ENCODE measurements around the gene KLF7. TPM values are rescaled to one million over a fixed set of nuclear protein-coding genes. Genes with fewer than 3 reads are reported as not detected.

KLF7 gene
- polyA plus RNA-seq, 3 donors, result 9.4 to 40.7 (median 10.3) TPM

GRCh38 chr2:207110310-207110709 lies 55.4 kb downstream of the KLF7 start:
- Mint-ChIP-seq H3K9me3 (no peaks in the 10 kb centered on the region), H3K27me3 (ENCODE audit: low read depth in 3 of 3) (peaks cover 0 to 1% (median 1%) of the 10 kb centered on the region in 3 donors), H3K27ac (peak overlapping the region in 3 of 7 donors; percentile 17 to 65 (median 38)), H3K4me3 (no peak overlapping the region), H3K4me1 (peaks cover 24% of the 10 kb centered on the region), H3K36me3 (peaks cover 64 to 65% of the 10 kb centered on the region in 2 donors)
- DNase-seq, result no peak
- H4K20me1 ChIP-seq (ENCODE audit: insufficient read depth, low read length), result peaks cover 95% of the 10 kb centered on the region
- H3K36me3 ChIP-seq (replicated peaks in 1 of 2; ENCODE audit: control insufficient read depth in 1 of 2, insufficient read depth in 2 of 2, low read length in 2 of 2), result peaks cover 14 to 87% of the 10 kb centered on the region in 2 donors
- no peak overlapping the region for H3K4me2 ChIP-seq (replicated peaks; ENCODE audit: extremely low read depth, low read length, poor library complexity, severe bottlenecking)
- H3K79me2 ChIP-seq (ENCODE audit: insufficient read depth, low read length), result peaks cover 39% of the 10 kb centered on the region
- 43% methylated on average over 2 of the region's 7 CpGs for WGBS (ENCODE audit: insufficient coverage)
- H3K9ac ChIP-seq (ENCODE audit: insufficient read depth, low read length, poor library complexity, severe bottlenecking), result no peak overlapping the region
- intact Hi-C loops (cut with micrococcal nuclease), result no loop called here
- H3K27me3 ChIP-seq (ENCODE audit: control insufficient read depth in 2 of 2, insufficient read depth in 2 of 2, low read length in 2 of 2), result no peaks in the 10 kb centered on the region
- no peaks in the 10 kb centered on the region for H3K9me3 ChIP-seq (replicated peaks in 1 of 2; ENCODE audit: control insufficient read depth in 1 of 2, insufficient read depth in 1 of 2, low read length in 2 of 2)
- H3K27ac ChIP-seq (ENCODE audit: low read depth in 1 of 2, low read length in 2 of 2), result peak overlapping the region in 1 of 2 donors; percentile 49
- H3K4me3 ChIP-seq (replicated peaks in 1 of 3; ENCODE audit: low read depth in 2 of 3, low read length in 3 of 3), result no peak overlapping the region
- peaks cover 16 to 24% of the 10 kb centered on the region in 2 donors for H3K4me1 ChIP-seq (ENCODE audit: control insufficient read depth in 1 of 2, insufficient read depth in 2 of 2, low read length in 2 of 2)
- TF ChIP-seq, protein P1, sequence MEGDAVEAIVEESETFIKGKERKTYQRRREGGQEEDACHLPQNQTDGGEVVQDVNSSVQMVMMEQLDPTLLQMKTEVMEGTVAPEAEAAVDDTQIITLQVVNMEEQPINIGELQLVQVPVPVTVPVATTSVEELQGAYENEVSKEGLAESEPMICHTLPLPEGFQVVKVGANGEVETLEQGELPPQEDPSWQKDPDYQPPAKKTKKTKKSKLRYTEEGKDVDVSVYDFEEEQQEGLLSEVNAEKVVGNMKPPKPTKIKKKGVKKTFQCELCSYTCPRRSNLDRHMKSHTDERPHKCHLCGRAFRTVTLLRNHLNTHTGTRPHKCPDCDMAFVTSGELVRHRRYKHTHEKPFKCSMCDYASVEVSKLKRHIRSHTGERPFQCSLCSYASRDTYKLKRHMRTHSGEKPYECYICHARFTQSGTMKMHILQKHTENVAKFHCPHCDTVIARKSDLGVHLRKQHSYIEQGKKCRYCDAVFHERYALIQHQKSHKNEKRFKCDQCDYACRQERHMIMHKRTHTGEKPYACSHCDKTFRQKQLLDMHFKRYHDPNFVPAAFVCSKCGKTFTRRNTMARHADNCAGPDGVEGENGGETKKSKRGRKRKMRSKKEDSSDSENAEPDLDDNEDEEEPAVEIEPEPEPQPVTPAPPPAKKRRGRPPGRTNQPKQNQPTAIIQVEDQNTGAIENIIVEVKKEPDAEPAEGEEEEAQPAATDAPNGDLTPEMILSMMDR (IDR thresholded peaks at IDR 0.05), result no peak
- H2AFZ ChIP-seq (ENCODE audit: insufficient read depth, low read depth, low read length, poor library complexity, severe bottlenecking), result no peak overlapping the region

DNA sequence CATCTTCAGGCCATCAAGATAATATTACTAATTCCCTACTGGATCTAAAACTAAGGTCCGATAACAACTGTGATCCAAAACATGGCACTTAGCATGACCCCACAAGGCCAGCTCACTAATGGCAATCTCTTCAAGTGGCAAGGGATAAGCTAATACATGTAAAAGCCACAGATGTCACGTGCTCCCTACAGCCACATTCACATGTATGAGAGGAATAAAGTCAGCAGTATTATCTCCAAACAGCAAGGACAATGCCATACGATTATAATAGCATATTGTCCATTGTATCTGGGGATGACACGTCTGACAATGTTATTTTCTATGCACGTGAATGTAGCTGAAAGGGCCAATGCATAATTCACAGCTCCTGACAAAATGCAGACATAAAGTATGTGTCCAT lies 56.0 kb downstream of the KLF7 start:
- H3K9ac ChIP-seq (ENCODE audit: insufficient read depth, low read length, poor library complexity, severe bottlenecking), result no peak overlapping the region
- H3K27me3 ChIP-seq (ENCODE audit: control insufficient read depth in 2 of 2, insufficient read depth in 2 of 2, low read length in 2 of 2), result no peaks in the 10 kb centered on the region
- peaks cover 24% of the 10 kb centered on the region for H3K4me1 Mint-ChIP-seq
- no peak overlapping the region for H3K27ac ChIP-seq (ENCODE audit: low read depth in 1 of 2, low read length in 2 of 2)
- H3K27me3 Mint-ChIP-seq (ENCODE audit: low read depth in 3 of 3), result peaks cover 0 to 1% (median 1%) of the 10 kb centered on the region in 3 donors
- no peak overlapping the region for H3K27ac Mint-ChIP-seq
- H3K36me3 Mint-ChIP-seq, result peaks cover 62 to 65% of the 10 kb centered on the region in 2 donors
- H4K20me1 ChIP-seq (ENCODE audit: insufficient read depth, low read length), result peaks cover 95% of the 10 kb centered on the region
- TF ChIP-seq, protein P1 (IDR thresholded peaks at IDR 0.05), result no peak
- H3K4me1 ChIP-seq (ENCODE audit: control insufficient read depth in 1 of 2, insufficient read depth in 2 of 2, low read length in 2 of 2), result peaks cover 16 to 24% of the 10 kb centered on the region in 2 donors
- WGBS (ENCODE audit: insufficient coverage), result no CpG with 5 or more reads among the region's 5 CpGs
- H3K4me2 ChIP-seq (replicated peaks; ENCODE audit: extremely low read depth, low read length, poor library complexity, severe bottlenecking), result no peak overlapping the region
- intact Hi-C loops (cut with micrococcal nuclease), result no loop called here
- no peaks in the 10 kb centered on the region for H3K9me3 Mint-ChIP-seq
- H2AFZ ChIP-seq (ENCODE audit: insufficient read depth, low read depth, low read length, poor library complexity, severe bottlenecking), result no peak overlapping the region
- H3K4me3 Mint-ChIP-seq, result no peak overlapping the region
- H3K9me3 ChIP-seq (replicated peaks in 1 of 2; ENCODE audit: control insufficient read depth in 1 of 2, insufficient read depth in 1 of 2, low read length in 2 of 2), result no peaks in the 10 kb centered on the region
- no peak for DNase-seq
- no peak overlapping the region for H3K4me3 ChIP-seq (replicated peaks in 1 of 3; ENCODE audit: low read depth in 2 of 3, low read length in 3 of 3)
- H3K79me2 ChIP-seq (ENCODE audit: insufficient read depth, low read length), result peaks cover 33% of the 10 kb centered on the region
- peaks cover 20 to 89% of the 10 kb centered on the region in 2 donors for H3K36me3 ChIP-seq (replicated peaks in 1 of 2; ENCODE audit: control insufficient read depth in 1 of 2, insufficient read depth in 2 of 2, low read length in 2 of 2)

Measured in CD14-positive monocyte (primary cell).